Activated T-cell treated with anti-CD3 and anti-CD28 coated beads, Interleukin-2, amount 50 U/mL, for 4 hours (primary cell): ENCODE measurements around the gene WDR72. TPM values are rescaled to one million over a fixed set of nuclear protein-coding genes. Genes with fewer than 3 reads are reported as not detected.

ENCODE experiments used
- ATAC-seq, 2 donors: fragments of 200-7000 bp; cut with Tn5 transposase; one replicate each; pipeline ENCODE4 v1.10.0; 2021
- DNase-seq: peaks from one replicate; pipeline ENCODE4 v3.0.0-alpha.2; 2020
- H3K27me3 Mint-ChIP-seq: one replicate; pipeline ENCODE4 v1.8.0; 2021; ENCODE audit warnings: low read depth, mixed read lengths
- H3K36me3 Mint-ChIP-seq: one replicate; pipeline ENCODE4 v1.8.0; 2022; ENCODE audit warnings: mixed read lengths; ENCODE audit not compliant: insufficient read depth
- H3K4me1 Mint-ChIP-seq: one replicate; pipeline ENCODE4 v1.8.0; 2021; ENCODE audit warnings: low read depth, mixed read lengths
- H3K4me3 Mint-ChIP-seq: one replicate; pipeline ENCODE4 v1.8.0; 2021; ENCODE audit warnings: mild to moderate bottlenecking, moderate library complexity, mixed read lengths
- H3K9me3 Mint-ChIP-seq: one replicate; pipeline ENCODE4 v1.8.0; 2021; ENCODE audit warnings: mixed read lengths
- total RNA-seq, 3 donors: library from RNA; stranded (reverse); gene quantifications; one replicate each; pipeline ENCODE4 v1.2.1, GENCODE V29; 2021

WDR72 gene
- total RNA-seq, 3 donors from 2014 or later: 0.03 TPM; not detected in 2

DNA sequence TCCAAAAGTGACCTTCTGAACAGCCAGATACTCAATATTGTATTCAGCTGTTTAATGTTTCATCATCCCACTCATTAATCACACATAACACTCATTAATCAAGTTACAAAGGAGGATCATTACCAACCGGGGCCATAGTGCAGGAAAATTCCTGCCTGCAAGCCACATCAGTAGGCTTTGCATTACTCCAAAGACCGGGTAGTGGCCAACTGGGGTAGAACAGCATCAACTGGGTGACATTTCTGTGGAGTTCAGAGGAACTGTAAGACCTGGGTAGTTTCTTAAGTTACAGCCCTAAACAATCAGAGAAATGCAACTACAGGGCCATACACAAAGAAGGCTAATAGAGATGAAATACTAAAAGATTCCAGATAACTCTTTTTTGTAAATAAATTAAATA, 253.1 kb downstream of the WDR72 start:
- Mint-ChIP-seq H3K36me3 (no peaks in the 10 kb centered on the region), H3K9me3 (no peaks in the 10 kb centered on the region), H3K27me3 (no peaks in the 10 kb centered on the region), H3K4me1 (no peaks in the 10 kb centered on the region), H3K4me3 (no peak overlapping the region)
- DNase-seq: no peak
- no peak for ATAC-seq

DNA sequence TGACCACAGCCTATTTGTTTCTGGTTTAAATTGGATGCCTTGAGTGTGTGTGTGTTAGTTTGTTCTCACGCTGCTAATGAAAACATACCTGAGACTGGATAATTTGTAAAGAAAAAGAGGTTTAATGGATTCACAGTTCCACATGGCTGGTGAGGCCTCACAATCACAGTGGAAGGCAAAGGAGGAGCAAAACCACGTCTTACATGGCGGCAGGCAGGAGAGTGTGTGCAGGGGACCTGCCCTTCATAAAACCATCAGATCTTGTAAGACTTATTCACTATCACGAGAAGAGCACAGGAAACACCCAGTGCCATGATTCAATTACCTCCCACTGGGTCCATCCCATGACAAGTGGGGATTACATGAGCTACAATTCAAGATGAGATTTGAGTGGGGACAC, 260.5 kb downstream of the WDR72 start:
- no peaks in the 10 kb centered on the region for H3K36me3 Mint-ChIP-seq
- ATAC-seq (no peak), DNase-seq (no peak)
- no peaks in the 10 kb centered on the region for H3K27me3 Mint-ChIP-seq
- no peak overlapping the region for H3K4me3 Mint-ChIP-seq
- no peaks in the 10 kb centered on the region for H3K4me1 Mint-ChIP-seq
- H3K9me3 Mint-ChIP-seq: peaks cover 7% of the 10 kb centered on the region

DNA sequence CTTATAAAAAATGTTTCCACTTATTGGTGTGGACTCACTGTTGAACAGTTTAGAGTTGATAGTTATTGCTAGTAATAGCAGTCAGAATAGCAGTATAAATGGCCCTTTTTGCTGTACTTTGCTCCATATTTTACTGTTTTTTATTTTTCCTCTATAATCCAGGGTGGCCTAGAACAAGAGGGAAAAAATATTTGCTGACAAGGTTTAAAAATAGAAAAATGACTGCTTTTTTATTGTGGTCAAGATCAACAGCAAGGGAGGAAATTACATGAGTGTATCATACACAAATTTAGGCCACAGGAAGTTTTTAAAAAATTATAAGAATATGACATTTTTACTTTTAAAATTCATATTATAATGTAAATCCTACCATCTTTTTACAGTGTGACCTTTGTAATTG, 269.1 kb downstream of the WDR72 start:
- DNase-seq: no peak
- Mint-ChIP-seq H3K9me3 (peaks cover 4% of the 10 kb centered on the region), H3K4me3 (no peak overlapping the region), H3K4me1 (no peaks in the 10 kb centered on the region), H3K36me3 (no peaks in the 10 kb centered on the region), H3K27me3 (no peaks in the 10 kb centered on the region)
- no peak for ATAC-seq

DNA sequence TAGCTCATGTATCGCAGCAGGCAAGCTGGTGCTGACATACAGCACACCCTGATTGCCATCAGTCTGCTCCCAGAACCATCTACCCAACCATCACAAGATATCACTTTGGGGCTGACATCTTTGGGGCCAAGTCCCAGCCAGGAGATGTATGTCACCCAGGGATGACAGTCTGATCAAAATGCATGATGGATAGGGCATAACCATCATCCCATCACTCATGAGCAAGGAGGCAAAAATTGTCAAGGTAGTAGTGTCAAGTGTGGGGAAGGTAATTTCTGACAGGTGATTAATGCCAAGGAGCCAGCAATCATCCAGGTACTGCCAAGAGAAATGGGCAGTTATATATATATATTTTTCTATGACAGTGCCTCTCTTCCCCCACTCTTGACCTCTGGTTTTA, 277.4 kb downstream of the WDR72 start:
- Mint-ChIP-seq H3K27me3 (no peaks in the 10 kb centered on the region), H3K9me3 (no peaks in the 10 kb centered on the region), H3K4me1 (no peaks in the 10 kb centered on the region), H3K36me3 (no peaks in the 10 kb centered on the region), H3K4me3 (no peak overlapping the region)
- ATAC-seq: no peak
- no peak for DNase-seq

DNA sequence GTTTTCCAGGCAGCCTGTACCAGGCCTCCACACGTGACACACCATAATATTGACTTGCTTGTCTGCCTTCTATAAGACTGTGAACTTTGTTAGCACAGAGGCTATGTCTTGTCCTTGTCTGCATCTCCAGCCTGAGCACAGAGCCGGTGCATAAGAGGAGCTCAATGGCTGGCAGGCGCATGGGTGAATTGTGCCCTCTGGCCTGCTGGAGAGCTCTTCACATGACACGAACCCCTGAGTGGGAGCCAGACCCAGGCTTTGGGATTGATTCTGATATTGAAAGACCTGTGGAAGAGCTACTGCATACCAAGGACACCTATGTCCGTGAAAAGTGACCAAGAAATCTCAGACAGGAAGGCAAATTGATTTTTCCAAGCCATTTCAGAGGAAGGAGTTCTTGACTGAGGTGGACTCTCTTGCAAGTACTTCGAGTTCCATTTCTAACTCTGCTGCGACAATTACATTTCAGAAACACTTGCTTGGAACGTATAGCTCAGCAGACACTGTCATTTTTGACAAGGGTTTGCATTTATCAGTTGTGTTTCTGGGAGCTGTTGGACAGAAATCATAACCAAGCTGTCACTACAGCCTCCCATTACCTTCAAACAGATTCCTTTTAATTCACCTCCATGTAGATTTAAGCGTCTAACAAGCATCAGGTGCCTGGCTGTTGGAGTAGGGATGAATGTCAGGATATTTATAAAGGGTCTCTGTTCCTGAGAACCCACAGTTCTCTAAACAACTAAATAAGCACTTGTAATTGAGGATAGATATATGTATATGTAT, 281.3 kb downstream of the WDR72 start:
- Mint-ChIP-seq H3K4me3 (no peak overlapping the region), H3K9me3 (no peaks in the 10 kb centered on the region), H3K4me1 (no peaks in the 10 kb centered on the region), H3K27me3 (no peaks in the 10 kb centered on the region), H3K36me3 (no peaks in the 10 kb centered on the region)
- DNase-seq: no peak
- ATAC-seq: no peak

DNA sequence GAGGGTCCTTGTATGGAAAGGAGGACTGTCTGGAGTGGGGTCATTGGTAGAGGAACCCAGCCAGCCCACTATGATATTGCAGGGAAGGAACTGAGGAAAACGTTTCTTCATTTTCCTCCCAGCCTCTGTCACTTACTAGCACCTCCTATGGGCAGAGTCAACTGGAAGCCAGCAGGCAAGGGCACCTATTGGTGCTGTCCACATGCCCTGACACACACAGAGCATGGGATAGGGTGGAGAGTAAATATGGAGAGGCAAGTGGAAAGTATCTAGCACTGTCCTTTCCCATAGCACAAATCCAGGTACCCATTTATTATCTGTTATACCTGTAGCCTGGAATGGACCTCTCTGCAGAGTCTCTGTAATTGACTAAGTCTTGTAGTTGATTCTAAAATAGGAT, 285.6 kb downstream of the WDR72 start:
- no peak for ATAC-seq
- Mint-ChIP-seq H3K9me3 (peaks cover 4% of the 10 kb centered on the region), H3K36me3 (no peaks in the 10 kb centered on the region), H3K4me1 (no peaks in the 10 kb centered on the region), H3K4me3 (no peak overlapping the region), H3K27me3 (no peaks in the 10 kb centered on the region)
- no peak for DNase-seq

DNA sequence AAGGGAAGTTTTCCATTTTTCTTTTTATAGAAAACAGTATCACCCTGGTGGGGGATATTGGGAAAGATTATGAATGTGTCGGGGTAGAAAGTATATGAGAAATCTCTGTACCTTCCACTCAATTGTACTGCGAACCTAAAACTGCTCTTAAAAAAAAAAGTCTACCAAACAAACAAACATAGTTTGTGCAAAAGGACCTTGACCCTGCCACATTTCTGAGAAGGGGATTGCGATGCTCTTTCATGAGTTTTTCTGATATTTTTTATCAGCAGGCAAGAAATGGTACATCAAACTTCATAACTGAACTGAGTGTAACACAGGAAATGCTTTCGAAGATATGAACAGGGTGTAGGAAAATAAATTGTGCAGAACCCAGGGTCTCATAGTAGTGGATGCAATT, 286.0 kb downstream of the WDR72 start:
- no peak for DNase-seq
- no peaks in the 10 kb centered on the region for H3K27me3 Mint-ChIP-seq
- H3K36me3 Mint-ChIP-seq: no peaks in the 10 kb centered on the region
- ATAC-seq: no peak
- H3K9me3 Mint-ChIP-seq: peaks cover 4% of the 10 kb centered on the region
- H3K4me3 Mint-ChIP-seq: no peak overlapping the region
- no peaks in the 10 kb centered on the region for H3K4me1 Mint-ChIP-seq

DNA sequence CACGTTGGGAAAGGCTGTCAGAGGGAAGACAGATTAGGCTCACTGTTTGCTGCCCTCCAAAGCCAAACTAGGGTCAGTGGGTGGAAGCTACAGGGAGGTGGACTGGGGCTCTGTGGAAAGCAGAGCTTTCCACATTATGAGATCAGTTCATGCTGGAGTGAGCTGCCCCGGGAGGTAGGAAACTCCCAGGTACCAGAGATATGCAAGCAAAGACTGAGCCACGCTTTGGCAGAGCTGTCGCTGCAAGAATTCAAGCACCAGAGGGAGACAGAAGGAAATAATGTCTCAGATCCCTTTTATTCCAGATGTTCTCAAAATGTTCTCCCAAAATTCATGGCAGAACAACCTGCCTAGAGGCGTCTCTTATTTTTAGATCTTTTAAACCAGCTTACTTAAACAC, 286.6 kb downstream of the WDR72 start:
- Mint-ChIP-seq H3K4me3 (no peak overlapping the region), H3K9me3 (peaks cover 7% of the 10 kb centered on the region), H3K36me3 (no peaks in the 10 kb centered on the region), H3K4me1 (no peaks in the 10 kb centered on the region), H3K27me3 (no peaks in the 10 kb centered on the region)
- ATAC-seq (no peak), DNase-seq (no peak)

DNA sequence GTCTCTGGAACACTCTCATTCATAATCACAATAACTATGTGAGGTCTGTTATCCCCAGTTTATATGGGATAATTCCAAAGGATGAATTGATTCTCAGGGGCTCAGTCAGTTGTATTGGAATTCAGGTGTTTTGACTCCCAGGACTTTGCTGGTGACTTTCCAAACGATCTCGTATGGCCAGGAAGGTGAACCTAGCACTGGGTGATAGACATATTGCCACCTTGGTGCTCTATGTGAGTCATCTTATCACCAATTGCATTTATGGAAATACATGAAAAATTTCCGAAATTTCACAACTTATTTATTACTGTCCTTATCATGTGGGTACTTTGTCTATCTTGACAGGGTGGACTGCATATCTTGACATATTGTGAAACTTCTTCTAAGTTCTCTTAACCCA, 287.3 kb downstream of the WDR72 start:
- H3K36me3 Mint-ChIP-seq: no peaks in the 10 kb centered on the region
- no peak overlapping the region for H3K4me3 Mint-ChIP-seq
- DNase-seq: no peak
- H3K4me1 Mint-ChIP-seq: no peaks in the 10 kb centered on the region
- peaks cover 7% of the 10 kb centered on the region for H3K9me3 Mint-ChIP-seq
- no peaks in the 10 kb centered on the region for H3K27me3 Mint-ChIP-seq
- ATAC-seq: no peak

DNA sequence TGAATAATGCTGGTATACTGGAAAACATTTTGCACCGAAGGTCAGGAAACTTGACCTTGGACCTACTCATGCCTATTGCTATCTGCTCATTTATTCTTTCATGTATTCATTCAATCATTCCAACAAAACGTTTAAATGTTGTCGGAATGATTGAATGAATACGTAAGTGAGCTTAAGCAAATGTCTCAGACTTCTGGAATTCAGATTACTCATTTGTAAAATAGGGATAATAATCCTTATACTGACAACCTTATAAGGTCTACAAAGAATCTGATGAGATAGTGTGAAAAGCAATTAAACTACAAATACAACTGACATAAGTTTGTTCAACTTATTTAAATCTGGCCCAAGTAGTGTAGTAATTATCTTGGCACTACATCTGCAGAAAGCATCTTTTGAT, 288.7 kb downstream of the WDR72 start:
- no peaks in the 10 kb centered on the region for H3K27me3 Mint-ChIP-seq
- no peaks in the 10 kb centered on the region for H3K4me1 Mint-ChIP-seq
- DNase-seq: no peak
- peaks cover 7% of the 10 kb centered on the region for H3K9me3 Mint-ChIP-seq
- no peaks in the 10 kb centered on the region for H3K36me3 Mint-ChIP-seq
- no peak overlapping the region for H3K4me3 Mint-ChIP-seq
- no peak for ATAC-seq

DNA sequence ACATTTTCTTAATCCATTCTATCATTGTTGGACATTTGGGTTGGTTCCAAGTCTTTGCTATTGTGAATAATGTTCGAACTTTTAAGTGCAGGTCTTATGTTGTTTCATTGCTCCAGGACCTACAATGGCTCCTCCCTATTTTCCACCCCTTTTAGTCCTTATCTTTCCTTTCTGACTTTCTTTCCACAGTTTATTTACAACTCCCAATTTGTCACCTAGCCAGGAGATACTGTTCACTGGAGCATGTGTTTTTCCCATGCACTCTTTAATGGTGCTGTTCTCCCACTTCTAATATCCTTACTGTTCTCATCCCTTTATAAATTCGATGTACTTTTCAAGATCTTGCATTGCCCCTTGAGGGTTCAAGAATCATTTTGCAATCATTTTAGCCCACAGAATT, 290.0 kb downstream of the WDR72 start:
- peaks cover 7% of the 10 kb centered on the region for H3K9me3 Mint-ChIP-seq
- no peak overlapping the region for H3K4me3 Mint-ChIP-seq
- no peaks in the 10 kb centered on the region for H3K36me3 Mint-ChIP-seq
- H3K4me1 Mint-ChIP-seq: no peaks in the 10 kb centered on the region
- ATAC-seq (no peak), DNase-seq (no peak)
- H3K27me3 Mint-ChIP-seq: no peaks in the 10 kb centered on the region

Other genes starting within 250 kb of the WDR72 start
- not detected for gene UNC13C, start 218.8 kb upstream of the WDR72 start, total RNA-seq